GM20431 (cell line): ENCODE measurements around the gene GSTM4.

Experiments
- in situ Hi-C: fragments of 300-500 bp; cut with MseI, MboI; formaldehyde crosslinking; loops from one replicate; pipeline ENCODE4 v1.15.0; 2020; ENCODE audit warnings: low sequenced_read_pairs; ENCODE audit not compliant: unreplicated experiment

Gene GSTM4

DNA sequence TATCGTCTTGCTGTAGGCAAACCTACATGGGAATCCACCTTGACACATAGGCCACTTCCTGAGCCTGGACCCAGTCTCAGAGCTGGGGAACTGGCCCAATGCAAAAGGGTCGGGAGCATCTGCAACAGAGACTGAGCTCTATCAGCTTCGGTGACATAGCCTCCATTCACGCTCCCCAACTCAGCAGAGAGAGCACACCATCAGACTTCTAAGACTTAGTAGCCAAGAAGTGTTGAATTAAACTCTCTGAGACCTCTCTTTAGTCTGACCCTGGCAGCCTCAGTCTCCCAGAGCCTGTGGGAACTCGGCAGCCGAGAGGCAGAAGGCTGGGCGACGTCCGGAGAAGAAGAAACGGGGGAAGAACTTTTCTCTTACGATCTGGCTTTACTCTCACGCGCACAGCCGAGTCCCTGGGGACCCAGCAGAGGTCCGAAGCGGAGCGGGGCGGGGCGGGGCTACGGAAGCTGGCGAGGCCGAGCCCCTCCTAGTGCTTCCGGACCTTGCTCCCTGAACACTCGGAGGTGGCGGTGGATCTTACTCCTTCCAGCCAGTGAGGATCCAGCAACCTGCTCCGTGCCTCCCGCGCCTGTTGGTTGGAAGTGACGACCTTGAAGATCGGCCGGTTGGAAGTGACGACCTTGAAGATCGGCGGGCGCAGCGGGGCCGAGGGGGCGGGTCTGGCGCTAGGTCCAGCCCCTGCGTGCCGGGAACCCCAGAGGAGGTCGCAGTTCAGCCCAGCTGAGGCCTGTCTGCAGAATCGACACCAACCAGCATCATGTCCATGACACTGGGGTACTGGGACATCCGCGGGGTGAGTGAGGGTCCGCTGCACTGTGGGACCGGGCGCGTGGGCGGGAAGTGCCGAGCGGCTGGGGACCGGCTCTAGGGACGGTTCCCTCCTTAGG lies at the start of gene GSTM4:
Gene GSTM4 (plus strand): TSS at position 485 of the 905 bp plus-strand sequence. CDS start 291 bp downstream, at position 776.
- in situ Hi-C loops: loop anchor here (25.0 kb wide), 1 partner anchor 106 kb away; the partner anchor contains the start of gene EPS8L3

DNA sequence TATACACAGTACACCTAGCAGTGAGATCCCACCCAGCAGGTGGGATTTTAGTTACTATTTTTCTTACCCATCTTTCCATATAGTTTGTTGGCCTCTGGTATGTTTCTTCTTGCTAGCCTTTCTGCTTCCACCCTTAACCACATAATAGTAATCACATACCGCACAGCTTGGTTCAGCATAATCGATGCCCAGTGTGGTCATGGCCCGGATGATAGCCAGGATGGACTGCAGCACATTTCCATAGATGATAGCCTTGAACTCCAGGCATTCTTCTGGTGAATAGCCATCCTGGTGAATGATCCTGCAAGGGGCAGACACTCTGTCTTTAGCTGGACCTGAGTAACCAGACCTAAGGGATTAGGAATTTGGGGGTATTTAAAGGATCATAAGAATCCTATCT lies 46.0 kb upstream of the GSTM4 start:
- in situ Hi-C loops: no loop called here

DNA sequence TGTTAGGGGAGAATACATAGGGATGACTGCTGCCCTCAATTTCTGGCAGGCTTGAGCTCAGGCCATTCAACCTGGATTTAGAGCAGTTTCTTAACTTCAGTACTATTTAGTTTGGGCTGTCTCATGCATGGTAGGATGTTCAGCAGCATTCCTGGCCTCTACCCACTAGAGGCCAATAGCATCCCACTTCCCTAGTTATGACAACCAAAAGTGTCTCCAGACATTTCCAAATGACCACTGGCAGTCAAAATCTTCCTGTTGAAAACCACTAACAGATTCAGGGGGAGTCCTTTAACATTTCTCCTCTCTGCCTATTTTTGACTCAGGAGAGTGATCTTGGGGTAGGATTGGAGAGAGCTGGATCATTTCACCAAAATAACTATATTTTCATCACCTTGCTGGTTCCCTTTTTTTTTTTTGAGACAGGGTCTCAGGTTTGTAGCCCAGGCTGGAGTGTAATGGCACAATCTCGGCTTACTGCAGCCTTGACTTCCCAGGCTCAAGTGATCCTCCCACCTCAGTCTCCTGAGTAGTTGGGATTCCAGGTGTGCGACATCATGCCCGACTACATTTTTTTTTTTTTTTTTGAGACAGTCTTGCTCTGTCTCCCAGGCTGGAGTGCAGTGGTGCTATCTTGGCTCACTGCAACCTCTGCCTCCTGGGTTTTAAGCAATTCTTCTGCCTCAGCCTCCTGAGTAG lies 45.1 kb upstream of the GSTM4 start:
- in situ Hi-C loops: no loop called here

DNA sequence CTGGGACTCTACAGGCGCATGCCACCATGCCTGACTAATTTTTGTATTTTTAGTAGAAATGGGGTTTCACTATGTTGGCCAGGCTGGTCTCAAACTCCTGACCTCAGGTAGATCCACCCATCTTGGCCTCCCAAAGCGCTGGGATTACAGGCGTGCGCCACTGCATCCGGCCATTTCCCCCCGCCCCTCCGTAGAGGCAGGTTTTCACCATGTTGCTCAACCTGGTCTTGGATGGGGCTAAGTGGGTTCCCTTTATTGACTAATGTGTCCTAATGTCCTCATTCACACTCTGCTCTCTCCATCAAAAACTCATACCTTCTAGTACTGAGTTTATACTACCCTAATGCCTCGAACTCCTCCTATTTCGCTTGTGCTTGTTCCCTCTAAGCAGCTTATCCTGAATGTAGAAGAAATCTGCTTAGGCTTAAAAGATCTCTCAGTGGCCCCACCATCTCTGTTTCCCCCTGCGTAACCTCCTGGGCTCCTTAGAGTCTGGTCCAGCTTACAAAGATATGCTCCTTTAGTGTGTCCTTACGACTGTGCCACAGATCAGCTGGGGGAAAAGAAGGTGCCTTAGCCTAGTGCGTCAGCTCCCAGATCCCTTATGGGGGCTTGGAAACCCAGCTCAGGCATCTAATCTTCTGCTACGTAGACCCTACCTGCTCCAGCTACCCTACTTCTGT lies 44.5 kb upstream of the GSTM4 start:
- in situ Hi-C loops: no loop called here

DNA sequence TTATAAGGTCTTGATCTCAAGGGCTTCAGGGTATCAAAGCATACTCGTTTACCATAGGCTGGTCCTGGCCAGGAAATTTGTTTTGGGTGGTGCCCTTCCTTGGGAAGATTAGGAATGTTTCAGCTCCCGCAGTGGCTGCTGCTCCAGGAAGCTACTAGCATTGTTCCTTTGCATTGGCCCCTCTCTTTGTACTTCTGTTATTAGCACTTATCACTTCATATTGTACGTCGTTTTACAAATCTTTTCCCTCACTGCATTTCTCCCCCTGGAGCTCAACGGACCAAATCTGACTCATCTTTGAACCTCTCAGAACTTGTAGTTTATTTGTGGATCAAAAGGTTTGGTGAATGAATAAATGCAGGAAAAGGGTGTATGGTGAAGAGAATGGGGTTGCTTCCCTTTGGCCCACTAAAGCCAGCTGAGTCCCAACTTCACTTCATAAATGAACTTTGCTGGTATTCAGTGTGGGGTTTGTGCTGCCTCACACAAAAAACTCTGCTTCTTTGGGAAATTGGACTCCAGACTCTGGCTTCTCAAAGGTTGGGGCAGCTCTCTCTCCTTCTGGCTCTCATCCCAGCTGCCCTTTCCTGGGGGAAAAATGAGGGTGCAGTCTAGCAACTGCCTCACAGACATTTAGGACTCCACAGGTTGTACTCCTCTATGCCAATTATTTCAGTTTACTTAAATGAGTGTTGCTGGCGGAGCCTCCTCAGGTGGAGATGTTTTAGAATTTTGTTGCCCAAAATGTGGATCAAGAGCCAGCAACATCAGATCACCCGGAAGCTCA lies 42.3 kb upstream of the GSTM4 start:
- in situ Hi-C loops: no loop called here

DNA sequence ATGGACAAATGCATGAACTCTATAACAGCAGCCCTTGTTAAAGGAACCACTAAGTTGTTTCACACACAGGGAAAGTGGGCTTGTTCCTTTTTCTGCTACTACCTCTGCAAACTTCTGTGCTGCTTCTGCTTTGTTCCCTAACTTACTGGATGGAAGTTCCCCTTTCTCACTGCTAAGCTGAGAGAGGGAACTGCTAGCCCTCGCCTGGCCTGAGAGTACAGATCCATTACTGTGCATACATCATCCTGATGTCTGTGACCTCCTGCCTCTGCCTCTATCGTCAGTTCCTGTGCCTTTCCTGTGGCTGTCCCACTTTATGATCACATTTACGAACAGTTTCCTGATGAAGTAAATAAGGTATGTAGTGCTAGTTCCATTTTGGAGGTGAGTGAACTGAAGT lies 40.0 kb upstream of the GSTM4 start:
- in situ Hi-C loops: no loop called here

DNA sequence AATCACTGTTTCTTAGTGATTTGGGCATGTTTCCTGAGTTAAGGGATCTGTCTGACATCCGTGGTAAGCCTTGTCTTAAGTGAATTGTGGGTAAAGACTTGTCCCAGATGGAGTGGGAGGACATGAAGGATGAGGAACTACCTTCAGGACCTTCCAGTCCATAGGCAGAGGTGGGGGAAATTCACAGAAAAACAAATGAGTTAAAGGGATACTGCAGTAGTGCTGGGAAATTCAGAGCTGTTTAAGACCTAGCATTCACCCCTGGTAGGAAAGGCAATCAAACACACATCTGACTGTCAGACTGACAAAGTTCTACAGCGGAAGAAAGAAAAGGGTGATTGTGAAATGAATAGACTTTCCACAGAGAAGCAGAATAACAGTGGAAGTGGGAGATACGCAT lies 39.5 kb upstream of the GSTM4 start:
- in situ Hi-C loops: no loop called here

DNA sequence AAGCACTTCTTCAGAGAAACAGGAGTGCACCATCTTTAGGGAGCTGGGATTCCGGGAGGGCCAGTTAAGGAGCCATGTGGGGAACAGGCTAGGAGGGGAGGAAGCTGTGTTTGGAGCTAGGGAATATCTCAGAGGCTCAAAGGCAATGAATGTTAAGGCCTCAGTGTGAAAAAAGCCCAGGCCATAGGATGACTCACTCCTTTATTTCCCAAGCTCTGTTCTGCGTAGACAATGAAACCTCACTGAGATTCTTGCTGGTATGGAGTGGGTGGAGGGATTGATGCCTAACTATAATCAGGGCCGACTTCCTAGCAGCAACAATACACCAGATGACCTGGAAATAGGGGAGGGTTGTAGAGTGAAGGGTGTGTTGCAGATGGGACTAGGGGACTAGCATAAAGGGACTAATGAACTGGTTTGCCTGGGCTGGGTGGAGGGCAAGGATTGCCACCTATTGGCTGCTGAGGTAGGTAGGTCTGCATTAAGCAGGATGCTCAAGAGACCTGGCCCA lies 38.6 kb upstream of the GSTM4 start:
- in situ Hi-C loops: no loop called here

DNA sequence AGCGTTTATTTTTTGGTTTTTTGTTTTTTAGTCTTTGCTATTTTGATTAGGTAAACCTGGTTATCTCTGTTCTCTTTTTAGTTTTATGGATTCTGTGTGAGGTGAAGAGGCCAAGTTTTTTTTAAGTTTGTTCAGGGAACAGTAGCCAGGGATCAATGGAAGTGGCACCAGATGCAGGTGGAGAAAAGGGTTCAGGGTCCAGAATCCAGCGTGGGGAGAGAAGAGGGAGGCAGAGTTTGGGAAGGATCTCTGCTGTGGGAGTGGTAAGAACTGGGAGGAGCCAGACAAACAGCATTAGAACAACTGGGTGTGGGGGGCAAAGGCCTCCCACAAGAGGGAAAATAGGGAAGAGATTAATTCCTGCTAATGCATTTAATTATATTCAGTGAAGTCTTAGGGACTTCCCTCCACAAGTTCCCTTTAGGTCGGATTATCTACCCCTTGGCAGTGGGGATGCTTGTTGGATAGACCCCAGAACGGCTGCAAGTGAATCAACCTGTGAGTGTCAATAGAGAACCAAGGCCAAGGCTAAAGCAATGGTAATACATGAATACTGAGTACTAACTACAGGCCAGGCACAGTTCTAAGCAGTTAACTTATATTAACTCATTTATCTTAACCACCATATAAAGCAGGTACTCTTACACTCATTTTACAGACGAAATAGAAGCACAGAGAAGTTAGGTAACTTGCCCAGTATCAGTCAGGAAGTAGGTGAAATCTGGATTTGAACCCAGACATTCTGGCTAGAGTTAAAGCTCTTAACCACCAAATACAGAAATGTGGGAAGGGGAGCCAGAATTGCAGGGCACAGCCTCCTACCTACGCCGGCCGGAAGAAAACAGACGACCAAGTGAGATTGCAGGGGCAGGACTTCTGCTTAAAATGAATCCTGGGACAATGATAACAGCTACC lies 37.0 kb upstream of the GSTM4 start:
- in situ Hi-C loops: no loop called here

DNA sequence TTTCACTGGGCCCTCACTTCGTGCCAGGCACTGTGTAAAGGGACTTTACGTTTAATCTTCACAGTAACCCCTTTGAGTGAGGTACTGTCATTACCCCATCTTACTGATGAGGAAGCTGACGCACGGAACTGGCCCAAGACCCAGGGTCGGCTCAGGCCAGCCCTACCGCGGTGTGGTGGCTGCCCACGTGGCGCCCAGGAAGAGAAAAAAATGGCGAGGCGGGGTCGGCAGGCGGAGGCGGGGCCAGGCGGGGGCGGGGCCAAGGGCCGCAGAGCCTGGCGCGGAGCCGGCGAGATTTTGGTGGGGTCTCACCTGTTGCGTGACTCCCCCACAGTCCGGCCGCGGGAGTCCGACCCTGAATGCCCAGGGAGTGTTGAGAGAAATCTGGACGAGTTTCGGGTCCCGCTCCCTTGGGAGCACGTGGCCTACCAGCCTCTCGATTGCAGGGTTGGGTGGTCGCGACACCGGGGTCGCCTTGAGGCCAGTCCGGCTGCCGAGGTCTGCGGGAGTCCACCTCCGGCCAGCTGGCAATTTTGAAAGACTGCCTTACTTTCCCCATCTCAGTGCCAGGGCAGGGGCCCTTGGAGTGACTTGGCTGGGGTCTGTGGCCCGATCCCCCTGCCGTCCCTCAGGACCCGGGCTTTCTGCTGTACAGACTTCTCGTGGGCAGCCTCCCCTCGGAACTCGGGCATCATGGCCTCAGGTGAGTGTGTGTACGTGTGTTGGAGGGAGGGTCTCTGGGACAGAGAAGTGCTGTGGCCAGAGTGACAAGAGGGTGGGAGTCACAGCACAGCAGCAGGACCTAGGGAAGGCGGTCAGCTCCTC lies 36.1 kb upstream of the GSTM4 start, which contains the start of the genes AMPD2 and GNAT2:
Gene AMPD2 (plus strand): TSS at position 262 of the 825 bp plus-strand sequence. CDS start 1,339 bp downstream, outside the sequence.
Gene GNAT2 (minus strand): TSS at position 41 of the 825 bp plus-strand sequence. CDS start 6,746 bp downstream, outside the sequence.
- in situ Hi-C loops: no loop called here

DNA sequence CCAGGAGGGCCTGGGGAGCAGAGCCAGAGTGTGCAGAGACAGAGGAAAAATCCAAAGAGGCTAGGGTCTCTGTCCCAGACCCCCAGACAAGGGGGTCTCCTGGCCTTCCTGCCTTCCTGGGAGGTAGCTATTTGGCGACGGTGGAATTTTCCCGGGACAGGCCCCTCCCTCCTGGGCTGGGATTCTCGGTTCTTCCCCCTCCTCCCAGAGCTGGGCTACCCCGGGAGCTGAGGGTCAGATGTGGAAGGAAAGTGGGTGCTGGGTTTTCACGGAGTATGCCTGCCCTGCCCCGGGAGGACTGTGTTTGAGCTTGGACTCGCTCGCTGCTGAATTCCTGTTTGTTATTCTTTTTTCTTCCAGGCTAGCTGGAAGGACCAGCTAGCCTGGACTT lies 35.5 kb upstream of the GSTM4 start:
- in situ Hi-C loops: no loop called here

DNA sequence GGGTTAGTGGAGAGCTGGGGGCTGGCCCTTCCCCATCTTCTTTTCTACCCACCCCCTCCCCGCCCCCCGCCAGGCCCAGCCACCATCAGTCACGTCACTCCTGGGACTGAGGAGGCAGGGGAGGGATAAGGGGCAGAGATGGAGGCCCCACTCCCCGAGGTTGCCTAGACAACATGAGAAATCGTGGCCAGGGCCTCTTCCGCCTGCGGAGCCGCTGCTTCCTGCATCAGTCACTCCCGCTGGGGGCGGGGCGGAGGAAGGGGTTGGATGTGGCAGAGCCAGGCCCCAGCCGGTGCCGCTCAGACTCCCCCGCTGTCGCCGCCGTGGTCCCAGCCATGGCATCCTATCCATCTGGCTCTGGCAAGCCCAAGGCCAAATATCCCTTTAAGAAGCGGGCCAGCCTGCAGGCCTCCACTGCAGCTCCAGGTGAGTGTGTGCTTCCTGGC lies 35.0 kb upstream of the GSTM4 start:
- in situ Hi-C loops: no loop called here

DNA sequence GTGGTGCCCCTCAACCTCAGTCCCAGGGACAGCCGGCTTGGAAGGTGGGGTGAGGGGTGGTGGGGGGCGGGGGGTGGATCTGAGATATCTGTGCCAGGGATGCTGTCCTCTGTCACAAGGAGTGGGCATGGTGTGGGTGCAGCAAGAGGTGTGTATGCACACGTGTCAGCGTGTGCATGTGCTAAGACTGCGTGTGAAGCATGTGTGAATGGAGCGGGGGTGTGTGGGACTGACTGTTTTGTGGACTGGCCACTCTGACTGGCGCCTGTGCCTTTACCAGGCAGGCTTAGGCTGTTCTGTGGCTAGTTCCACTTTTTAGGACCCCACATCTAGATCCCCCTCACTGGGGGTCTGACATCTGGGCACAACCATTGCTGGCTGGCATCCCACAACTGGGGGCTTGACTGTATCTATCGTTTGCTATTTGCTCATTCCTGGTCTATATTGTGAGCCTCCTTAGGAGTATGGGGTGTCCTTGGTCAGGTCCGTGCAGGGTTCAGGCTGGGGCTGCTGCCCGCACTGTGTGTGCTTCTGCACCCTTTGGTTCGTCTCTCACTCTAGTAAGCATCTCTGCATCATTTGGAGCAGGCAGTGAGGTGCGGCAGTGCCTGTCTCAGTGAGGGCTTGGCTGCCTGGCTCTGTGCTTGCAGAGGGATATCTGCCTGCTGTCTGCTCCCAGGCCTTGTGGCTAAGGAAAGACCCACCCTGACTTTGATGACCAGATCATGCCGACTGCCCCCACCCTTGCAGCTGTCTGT lies 34.3 kb upstream of the GSTM4 start:
- in situ Hi-C loops: no loop called here

DNA sequence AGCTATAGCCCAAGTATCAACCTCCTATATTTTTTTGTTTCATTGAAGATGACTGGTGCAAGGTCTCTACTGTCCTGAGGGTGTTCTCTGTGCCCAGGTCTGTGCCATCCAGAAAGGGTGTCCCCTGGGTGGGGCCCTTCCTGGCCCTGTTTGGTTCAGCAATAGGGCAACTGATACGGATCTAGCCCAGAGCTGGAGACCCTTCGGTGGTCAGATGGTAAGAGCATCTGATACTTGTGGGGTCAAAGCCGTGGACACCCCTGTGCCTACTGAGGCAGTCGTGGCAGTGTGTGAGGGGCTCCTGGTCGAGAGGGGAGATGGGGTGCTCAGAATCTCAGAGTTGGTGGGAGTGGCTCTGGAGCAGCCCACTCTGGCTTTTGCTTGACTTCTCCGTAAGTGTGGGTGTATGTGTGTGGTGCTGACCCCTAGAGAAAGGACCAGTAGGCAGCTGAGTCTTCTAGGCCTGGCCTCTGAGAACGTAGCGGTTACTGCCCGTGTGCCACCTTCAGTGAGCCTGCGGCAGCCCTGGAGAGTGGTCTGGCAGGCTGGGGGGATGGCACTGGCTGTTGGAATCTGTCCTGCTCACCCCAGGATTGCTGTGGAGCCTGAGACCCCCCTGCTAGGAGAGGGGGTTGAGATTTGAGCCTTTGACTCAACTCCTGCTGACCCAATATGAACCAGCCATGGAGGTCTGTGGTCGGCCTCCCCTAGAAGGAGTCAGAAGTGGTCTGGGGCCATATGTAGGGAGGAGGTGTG lies 33.6 kb upstream of the GSTM4 start:
- in situ Hi-C loops: no loop called here

DNA sequence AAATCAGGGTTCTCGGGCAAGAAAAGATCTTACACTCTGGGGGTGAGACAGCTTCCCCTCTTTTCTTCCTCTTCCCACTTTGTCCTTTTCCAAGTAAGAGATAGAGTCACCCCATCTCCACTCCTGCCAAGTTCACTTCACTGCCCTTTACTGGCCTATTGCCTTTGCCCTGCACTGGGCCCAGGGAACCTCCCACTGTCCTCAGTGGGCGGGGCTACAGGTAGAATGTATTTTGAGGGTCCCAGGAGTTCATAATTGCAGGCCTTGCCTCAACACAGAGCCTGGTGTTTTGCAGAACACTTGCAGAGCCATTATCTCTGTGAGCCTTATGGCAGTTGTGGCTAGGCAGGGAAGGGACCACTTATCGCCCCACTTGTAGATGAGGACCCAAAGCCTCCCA lies 33.0 kb upstream of the GSTM4 start:
- in situ Hi-C loops: no loop called here

DNA sequence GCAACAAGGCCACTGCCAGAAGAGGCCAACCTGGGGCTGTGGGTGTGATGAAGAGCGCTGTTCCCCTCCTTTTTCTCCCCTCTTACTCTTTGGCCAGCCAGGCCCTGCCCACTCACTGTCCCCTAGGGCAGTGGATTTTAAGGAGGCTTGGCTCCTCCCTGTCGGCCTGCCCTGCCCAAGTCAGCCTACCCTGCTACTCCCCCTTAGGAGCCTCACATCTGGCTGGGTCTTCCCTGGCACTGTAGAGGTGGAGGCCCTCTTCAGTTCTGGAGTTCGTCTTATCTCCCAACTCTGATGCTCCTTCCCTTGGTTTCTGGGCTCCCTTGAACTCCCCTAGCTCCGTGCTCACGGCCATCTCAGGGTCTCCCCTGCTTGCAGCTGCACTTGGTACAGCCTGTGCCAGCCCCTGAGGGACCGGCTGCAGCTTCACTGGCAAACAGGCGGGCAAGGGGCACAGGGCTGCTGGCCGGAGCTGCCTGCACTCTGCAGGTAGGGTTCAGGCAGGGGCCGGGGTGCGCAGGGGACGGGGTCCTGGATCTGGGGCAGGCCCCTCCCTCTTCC lies 32.2 kb upstream of the GSTM4 start:
- in situ Hi-C loops: no loop called here
